ENCODE measurements around the gene CNTF. TPM values are rescaled to one million over a fixed set of nuclear protein-coding genes. Genes with fewer than 3 reads are reported as not detected.
"Not testable (repeated sequence)": the region's sequence is repeated elsewhere in the genome, so short reads cannot be mapped to it uniquely, and the experiment has no call there.

CNTF gene, protein sequence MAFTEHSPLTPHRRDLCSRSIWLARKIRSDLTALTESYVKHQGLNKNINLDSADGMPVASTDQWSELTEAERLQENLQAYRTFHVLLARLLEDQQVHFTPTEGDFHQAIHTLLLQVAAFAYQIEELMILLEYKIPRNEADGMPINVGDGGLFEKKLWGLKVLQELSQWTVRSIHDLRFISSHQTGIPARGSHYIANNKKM
- polyA plus RNA-seq (ENCODE audit: insufficient read length in 4 of 4): 1 to 10 TPM in 3 of 4 donors, under 1 TPM in 1; 0.49 to 1.9 (median 1.7) TPM

DNA sequence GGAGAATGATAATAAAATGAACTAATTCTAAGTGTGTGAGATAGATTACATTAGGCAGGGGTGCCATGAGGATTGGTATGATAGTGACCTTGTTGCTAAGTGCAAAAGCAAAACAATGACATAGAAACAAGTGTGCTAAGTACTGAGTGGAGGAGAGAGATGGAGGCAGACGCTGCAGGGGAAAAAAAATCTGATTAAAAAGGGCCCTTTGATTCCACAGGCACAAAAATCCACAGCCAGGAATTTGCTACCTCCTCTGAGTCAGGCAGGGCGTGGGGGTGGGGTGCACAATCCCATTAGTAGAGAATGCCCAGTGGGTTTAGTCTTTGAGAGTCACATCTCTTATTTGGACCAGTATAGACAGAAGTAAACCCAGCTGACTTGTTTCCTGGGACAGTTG, at the start of gene CNTF:
Gene CNTF, plus strand, starts transcription at position 322 of the 400 bp plus-strand sequence. CDS start 88 bp downstream, outside the sequence.
- no peak for DNase-seq (ENCODE audit: low read depth in 4 of 4, low spot score in 2 of 4)

DNA sequence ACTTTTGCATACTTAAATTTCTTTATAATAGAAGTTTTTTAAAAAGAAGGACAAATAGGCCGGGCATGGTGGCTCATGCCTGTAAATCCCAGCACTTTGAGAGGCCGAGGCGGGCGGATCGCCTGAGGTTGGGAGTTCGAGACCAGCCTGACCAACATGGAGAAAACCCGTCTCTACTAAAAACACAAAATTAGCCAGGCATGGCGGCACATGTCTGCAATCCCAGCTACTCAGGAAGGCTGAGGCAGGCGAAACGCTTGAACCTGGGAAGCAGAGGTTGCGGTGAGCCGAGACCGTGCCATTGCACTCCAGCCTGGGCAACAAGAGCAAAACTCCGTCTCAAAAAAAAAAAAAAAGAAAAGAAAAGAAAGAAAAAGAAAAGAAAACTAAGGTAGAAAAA, 49.6 kb upstream of the CNTF start:
- not testable (repeated sequence) for DNase-seq (ENCODE audit: low read depth in 4 of 4, low spot score in 2 of 4)

DNA sequence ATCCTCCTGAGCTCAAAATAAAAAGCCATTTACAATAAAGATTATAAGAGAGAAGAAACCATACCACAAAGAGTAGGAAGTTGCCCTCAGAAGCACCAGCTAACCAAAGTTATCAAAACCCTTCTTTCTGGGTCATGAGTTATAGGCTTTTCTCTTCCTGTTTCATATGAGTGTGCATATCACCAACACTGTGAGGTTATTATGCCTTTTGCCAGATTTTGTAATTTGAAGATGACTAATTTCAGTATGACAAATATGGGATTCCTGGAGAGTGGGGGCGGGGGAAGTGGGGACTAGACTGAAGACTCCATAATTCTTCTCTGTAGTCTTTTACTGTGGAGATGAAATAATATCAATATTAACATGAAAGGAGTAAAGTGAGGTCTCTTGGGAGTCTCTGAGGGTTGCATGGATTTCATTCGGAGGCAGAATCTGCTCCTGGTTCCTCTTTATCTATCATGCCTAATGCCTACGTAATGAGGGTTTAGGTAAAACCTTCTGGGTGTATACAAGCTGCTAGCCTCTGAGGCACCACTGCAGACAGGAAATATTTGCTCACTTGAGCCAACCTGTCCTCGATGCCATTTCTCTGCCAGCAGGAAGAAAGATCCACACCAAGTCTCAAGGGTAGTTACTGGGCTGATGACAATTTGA, 48.9 kb upstream of the CNTF start:
- no peak for DNase-seq (ENCODE audit: low read depth in 4 of 4, low spot score in 2 of 4)

DNA sequence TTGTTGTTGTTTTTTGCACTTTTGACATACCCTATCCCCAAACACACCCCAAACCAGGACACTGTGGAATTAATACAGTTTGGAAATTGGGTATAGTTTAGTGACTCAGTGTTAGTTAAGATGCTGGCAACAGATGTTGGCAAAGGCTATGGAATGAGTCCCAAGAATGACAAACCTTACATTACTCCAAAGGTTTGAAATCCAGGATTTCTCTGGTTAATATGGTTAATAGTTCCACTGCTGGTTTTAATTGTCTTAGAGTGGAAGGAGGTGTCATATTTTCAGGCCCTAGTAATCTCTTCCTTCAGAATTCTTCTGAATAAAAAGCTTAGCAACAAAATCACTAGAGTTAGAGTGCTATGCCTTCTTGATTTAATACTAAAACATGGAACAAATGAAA, 47.6 kb upstream of the CNTF start:
- DNase-seq (ENCODE audit: low read depth in 4 of 4, low spot score in 2 of 4): no peak

DNA sequence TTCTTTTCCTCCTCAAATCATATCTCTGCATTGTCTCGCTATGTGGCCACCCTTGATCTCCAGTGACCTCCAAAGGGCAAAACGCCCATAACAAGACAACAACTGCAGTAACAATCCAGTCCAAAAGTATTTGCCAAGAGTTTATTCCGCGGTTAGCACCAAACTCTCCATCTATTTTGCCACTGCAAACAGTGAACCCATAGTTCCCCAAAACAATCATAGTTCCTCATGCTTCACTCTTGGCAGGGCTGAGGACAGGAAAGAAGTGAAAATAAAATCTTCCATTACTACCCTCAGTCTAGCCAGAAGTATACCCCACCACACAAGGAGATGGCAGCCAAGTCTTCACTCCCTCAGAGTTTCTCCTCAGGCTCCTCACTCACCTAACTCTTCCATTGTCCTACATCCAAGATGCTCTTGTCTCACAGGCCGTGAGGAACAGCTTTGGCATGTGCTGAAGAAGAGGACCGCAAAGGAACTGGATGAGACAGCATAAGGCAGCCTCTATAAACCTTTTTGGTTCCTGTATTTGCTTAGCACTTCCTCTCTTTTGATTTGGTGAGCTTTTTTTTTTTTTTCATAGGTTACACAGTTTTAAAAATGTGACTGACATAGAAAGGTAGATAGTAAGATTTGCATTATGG, 47.0 kb upstream of the CNTF start, which contains the start of gene LPXN:
Gene LPXN, minus strand, starts transcription at position 480 of the 644 bp plus-strand sequence. Its CDS starts 84 bp downstream, at position 396.
- DNase-seq (ENCODE audit: low read depth in 4 of 4, low spot score in 2 of 4): no peak

DNA sequence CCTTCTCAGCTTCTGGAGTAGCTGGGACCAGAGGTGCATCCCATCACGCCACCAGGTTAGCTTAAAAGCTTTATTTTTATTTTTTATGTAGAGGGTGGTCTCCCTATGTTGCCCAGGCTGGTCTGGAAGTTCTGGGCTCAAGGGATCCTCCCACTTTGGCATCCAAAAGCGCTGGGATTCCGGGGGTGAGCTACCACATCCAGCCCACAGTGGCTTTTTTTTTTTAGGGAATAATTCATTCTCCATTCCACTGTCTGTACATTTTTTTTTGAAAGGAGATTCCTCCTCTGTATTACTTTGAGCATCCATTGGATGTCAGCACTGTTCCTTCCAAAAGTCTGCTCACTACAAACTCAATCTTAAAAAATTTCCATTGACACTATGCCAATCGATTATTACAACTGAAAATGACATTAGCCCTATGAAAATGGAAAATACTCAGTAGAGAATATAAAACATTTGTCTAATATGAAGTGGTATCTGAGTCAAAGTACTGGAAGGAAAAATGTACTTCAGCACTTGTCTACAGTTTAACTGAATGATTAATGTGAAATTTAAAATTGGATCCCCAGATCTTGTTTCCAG, 45.5 kb upstream of the CNTF start:
- DNase-seq (ENCODE audit: low read depth in 4 of 4, low spot score in 2 of 4): peak in 1 of 4 donors; percentile 15

DNA sequence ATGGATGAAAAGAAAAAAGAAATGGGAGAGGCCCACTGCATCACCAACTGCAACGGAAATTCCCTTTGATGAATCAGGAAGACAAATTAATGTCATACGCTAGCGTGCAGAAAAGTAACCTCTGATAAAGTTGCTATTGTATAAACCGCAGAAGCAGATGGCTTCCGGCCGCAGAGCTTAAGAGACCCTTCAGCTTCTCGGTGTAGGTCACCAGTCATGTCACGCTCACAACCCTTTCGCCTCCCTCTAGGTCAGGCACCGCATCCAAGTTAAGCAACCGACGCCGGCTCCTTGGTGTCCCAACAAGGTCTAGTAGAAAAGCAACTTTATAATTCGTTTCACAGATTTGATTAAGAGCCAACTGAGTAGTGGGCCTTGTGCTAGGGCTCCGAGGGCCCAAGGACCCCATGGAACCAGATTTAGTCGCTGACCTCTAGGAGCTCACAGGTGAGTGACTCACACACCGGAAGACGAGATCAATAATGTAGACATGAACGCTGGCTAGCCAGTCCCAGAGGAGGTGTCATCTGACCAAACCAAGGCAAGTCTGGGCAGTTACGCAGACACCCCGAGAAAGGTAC, 44.8 kb upstream of the CNTF start:
- DNase-seq (ENCODE audit: low read depth in 4 of 4, low spot score in 2 of 4): peak in 1 of 4 donors; percentile 31

DNA sequence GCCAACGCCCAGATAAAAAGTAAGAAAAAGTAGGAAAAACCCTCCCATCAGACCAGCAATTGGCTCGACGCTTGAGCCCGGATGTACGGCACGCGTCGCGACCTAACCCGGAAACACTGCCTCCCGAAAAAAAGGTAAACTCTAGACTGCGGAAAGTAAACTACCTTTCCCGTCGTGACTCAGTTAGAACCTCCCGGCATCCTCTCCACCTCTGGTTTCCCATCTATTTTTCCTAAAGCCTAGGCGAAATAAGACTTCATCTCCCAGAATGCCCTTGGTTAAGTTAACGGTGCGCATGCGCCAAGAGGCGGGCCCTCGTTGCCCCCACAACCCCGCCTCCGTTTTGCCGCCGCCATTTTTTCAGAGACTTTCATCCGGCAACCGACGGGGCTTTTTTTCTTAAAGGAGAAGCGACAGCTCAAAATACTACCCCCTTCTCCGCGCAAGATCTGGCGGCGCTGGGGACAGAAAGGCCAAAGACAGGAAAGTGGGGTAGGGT, 44.3 kb upstream of the CNTF start:
- DNase-seq (ENCODE audit: low read depth in 4 of 4, low spot score in 2 of 4): peak; percentile 96 to 98 (median 96)

DNA sequence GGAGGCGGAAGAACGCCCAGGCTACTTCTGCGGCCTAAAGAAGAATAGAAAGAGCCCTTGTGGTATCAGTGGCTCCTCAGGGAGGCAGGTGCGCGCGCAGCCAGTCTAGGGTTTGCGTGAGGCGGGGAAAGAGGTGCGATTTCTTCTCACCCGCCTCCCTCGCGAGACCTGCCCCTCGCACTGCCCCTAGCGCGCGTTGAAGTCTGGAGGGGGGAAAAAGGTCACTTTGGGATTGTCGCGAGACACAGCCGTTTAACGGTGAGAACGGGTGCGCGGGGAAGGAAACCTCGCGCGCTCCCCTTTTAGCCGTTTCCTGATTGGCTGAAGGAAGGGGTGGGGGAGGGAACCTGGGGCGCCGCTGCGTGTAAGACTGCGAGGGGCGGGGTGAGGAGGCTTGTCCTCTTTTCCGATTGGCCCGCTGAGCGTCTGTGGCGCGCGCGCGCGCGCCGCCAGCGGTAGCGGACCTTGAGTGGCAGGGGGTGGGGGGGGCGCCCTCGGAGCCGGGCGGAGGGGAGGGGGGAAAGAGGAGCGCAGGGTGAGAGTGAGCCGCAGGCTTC, 43.8 kb upstream of the CNTF start, which contains the start of gene ZFP91:
Gene ZFP91, plus strand, starts transcription at position 429 of the 557 bp plus-strand sequence. CDS start 219 bp downstream, outside the sequence.
- peak; percentile 94 to 98 (median 96) for DNase-seq (ENCODE audit: low read depth in 4 of 4, low spot score in 2 of 4)

DNA sequence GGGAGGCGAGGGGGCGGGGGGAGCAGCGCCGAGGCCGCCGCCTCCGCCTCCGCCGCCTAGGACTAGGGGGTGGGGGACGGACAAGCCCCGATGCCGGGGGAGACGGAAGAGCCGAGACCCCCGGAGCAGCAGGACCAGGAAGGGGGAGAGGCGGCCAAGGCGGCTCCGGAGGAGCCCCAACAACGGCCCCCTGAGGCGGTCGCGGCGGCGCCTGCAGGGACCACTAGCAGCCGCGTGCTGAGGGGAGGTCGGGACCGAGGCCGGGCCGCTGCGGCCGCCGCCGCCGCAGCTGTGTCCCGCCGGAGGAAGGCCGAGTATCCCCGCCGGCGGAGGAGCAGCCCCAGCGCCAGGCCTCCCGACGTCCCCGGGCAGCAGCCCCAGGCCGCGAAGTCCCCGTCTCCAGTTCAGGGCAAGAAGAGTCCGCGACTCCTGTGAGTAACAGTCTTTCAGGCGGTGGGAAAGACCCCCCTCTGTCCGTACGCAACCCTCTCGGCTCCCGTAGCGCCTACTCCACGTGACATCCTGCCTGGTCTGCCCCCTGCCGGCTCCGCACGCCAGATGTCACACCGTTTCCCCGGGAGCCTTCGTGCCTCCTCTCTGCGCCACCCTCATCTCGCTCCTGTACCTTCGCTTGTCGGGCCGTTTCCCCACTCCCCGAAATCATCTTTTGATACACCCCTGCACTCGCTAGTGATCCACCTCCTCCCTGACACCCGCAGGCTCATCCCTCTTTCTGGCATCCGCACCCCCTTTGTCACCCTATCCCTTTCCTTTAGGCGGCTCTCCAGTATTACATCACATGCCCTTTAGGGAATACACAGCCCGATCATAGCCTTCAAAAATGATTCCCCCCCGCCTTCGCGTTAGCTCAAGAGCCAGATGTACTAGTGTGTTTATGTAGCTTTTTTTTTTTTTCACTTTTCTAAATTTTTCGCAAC, 43.0 kb upstream of the CNTF start:
- DNase-seq (ENCODE audit: low read depth in 4 of 4, low spot score in 2 of 4): peak; percentile 81 to 90 (median 84)

DNA sequence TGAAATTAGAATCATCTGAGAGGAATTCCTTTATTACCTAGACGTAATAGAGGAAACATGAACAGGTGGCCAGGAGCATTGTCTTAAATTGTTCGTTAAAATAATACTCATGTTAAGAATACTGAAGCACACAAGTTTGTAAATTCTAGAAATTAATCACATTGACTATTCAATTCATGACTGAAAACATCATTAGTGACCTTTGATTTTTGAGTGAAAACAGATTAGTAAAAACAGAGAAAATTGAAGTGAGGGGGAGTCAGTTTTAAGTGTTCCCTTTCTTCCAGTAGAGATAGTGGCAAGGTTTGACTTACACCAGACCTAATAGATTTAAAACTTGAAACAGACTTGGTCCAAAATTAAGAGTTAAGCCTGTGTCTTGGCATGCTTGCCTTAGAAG, 42.2 kb upstream of the CNTF start:
- DNase-seq (ENCODE audit: low read depth in 4 of 4, low spot score in 2 of 4): no peak

DNA sequence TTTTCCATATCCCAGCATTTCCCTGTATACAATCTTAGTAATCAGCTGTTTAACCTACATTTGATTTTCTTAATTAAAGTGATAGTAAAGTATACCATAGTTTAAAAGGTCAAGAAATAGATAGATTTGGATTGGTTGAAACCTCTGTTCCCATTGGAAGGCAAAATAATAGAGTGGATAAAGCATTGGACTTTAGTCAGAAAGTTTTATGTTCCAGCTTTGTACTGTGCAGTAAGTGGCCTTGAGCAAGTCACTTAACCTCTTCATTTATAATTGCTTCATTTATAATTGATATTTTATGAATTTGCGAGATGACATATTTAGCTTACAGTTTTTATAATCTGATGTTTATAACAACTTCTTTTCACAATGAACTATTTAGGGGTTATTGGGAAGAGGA, 40.0 kb upstream of the CNTF start:
- no peak for DNase-seq (ENCODE audit: low read depth in 4 of 4, low spot score in 2 of 4)

DNA sequence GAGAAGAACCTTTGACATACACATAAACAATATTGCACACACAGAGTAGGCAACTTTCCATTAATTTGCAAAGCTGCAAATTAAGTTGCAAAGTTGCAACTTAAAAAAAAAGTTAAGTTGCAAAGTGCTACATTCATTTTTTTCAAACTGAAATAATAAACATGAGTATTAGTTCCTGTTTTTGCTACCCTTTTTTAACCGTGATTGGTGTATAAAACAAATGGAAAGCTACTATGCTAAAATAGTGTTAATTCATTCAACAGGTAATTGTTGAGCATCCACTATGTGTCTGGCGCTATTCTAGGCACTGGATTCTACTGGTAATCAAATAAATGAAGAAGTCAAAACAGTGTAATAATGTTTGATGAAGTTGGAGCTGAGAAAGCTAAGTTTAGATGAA, 35.5 kb upstream of the CNTF start:
- no peak for DNase-seq (ENCODE audit: low read depth in 4 of 4, low spot score in 2 of 4)

DNA sequence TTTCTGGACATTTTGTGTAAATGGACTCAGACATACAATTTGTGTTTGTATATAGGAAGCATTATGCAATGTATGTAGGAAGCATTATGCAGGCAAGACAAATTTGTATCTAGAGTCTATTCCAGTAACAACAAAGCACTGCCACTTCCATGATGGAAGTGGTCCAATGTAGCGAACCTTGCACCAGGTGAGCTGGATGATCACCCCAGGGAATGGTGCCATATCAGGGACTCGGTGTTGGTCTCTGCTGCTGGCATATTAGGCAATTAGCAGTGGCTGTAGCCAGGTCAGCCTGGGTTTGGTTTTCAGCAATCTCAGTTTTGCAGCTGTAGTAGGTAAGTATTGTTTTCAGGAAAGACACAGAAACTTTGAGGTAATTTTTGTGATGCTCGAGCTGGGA, 30.8 kb upstream of the CNTF start:
- DNase-seq (ENCODE audit: low read depth in 4 of 4, low spot score in 2 of 4): no peak

DNA sequence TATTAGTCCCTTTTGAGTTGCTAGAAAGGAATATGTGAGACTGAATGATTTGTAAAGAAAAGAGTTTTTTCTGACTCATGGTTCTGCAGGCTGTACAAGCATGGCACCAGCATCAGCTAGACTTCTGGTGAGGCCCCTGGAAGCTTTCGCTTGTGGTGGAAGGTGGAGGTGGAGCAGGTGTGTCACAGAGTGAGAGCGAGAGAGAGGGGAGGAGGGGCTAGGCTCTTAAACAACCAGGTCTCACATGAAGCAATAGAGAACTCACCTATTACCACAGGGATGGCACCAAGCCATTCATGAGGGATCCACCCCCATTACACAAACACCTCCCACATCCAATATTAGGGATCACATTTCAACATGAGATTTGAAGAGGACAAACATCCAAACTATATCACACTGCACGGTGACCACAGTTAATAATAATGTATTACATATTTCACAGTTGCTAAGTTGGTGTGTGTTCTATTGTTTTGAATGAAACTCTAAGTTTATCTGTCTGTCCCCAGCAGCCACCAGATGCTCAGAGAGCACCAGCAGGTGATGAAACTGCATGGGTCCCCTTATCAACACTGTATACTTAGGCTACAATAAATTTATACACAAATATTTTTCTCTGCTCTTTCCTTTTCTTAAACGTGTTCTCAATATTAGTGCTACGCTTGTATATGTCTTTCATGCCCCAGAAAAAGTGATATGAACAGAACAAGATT, 29.5 kb upstream of the CNTF start:
- DNase-seq (ENCODE audit: low read depth in 4 of 4, low spot score in 2 of 4): no peak

DNA sequence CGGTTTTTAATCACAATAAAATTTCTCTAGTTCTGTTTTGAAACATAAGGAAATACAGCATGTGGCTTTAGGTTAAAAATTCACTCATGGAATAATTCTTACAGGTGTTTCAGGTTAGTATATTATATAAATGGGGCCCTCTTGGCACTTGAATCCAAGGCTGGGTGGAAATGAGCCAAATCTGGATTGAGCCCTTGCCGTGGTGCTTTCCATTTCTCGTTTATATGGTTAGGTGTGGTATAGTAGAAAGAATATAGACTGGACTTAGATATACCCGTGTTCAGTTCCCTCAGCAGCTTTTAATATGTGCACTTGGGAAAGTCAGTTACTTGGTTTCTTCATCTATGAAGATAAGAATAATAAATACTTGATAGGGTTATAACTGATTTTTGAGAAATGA, 27.6 kb upstream of the CNTF start:
- no peak for DNase-seq (ENCODE audit: low read depth in 4 of 4, low spot score in 2 of 4)

DNA sequence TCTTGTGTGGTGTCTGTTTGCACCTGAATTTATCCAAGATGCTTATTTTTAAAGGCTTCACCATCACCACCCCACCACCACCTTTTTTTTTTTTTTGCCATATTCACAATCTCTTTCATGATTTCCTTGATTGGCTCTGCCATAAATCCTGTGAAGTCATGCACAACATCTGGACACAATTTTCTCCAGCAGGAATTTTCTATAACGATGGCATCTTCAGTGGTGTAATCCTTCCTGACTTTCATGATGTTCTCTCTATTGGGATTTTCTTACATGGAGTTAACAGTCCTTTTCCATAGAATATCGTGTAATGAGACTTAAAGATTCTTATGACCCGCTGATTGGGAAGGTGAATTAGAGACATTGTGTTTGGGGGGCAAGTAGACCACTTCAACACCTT, 25.8 kb upstream of the CNTF start:
- no peak for DNase-seq (ENCODE audit: low read depth in 4 of 4, low spot score in 2 of 4)

DNA sequence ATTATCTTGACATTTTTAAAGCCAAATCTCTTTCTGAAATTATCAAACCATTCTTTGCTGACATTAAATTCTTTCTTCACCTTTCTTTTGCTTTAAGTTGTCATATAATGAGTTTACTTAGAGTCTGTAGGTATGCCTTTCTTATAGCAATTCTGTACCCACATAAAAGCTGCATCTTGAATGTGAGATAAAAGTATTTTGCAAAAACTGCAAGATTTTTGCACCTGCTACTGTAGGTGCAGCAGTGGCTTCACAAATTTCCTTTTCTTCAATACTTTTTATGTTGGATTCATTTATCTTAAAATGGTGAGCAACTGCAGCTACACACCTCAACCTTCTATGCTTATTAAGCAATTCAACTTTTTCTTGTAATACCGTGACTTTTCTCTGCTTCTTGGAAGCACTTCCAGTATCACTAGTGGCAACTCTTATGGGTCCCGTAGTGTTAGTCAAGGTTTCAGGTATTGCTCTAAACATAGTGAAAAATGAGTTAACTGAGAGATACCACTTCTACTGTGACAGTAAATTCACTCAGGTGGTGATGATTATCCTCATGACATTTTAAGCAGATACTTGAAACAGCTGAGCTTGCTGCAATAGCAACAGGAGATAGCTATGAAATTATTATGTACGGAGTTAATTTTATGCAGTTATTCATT, 24.9 kb upstream of the CNTF start:
- no peak for DNase-seq (ENCODE audit: low read depth in 4 of 4, low spot score in 2 of 4)
